Uterus (tissue), 2 donors: ENCODE data around the gene DDX4.

Source experiments
- CTCF ChIP-seq, 4 experiments: fragments of 200-600 bp in 2 of 4; fragments of 450-650 bp in 2 of 4; sonication (generic) in 2 of 4; IDR thresholded peaks; one replicate each; pipeline ENCODE4 v1.5.1; 2016 to 2019; ENCODE audit warnings: antibody characterized with exemption in 4 of 4, mild to moderate bottlenecking in 2 of 4, moderate library complexity in 1 of 4
- POLR2A ChIP-seq, 2 donors: fragments of 450-650 bp; IDR thresholded peaks; one replicate each; pipeline ENCODE4 v1.6.1; 2016; ENCODE audit warnings: antibody characterized with exemption in 2 of 2, mild to moderate bottlenecking in 1 of 2, moderate library complexity in 1 of 2

GRCh38 chr5:55750499-55750898 lies 12.6 kb downstream of the DDX4 start:
- TF ChIP-seq CTCF (IDR thresholded peaks at IDR 0.05): no peak
- TF ChIP-seq POLR2A (IDR thresholded peaks at IDR 0.05): no peak
